DND-41 (cell line): Measurements from ENCODE around the gene MFAP3L.

Experiments used
- ATAC-seq: fragments of 200-7000 bp; cut with Tn5 transposase; 3 replicates; pipeline ENCODE4 v1.9.1; 2021; ENCODE audit warnings: low read depth; ENCODE audit not compliant: insufficient read depth
- DNase-seq: peaks from one replicate; pipeline ENCODE4 v3.0.0-alpha.2; 2020
- H2AFZ ChIP-seq: 2 replicates; pipeline ENCODE4 v1.6.0; 2012; ENCODE audit warnings: low read depth, low read length
- H3K27ac ChIP-seq: 2 replicates; pipeline ENCODE4 v1.5.1; 2012; ENCODE audit warnings: low read length, inconsistent platforms
- H3K27me3 ChIP-seq: fragments of 200-600 bp; sonication (generic); 2 replicates; pipeline ENCODE4 v1.6.0; 2012; ENCODE audit warnings: low read length, mild to moderate bottlenecking, inconsistent platforms; ENCODE audit not compliant: insufficient read depth, poor library complexity
- H3K36me3 ChIP-seq: 2 replicates; pipeline ENCODE4 v1.5.1; 2012; ENCODE audit warnings: low read length, inconsistent platforms; ENCODE audit not compliant: insufficient read depth
- H3K4me1 ChIP-seq: 2 replicates; pipeline ENCODE4 v1.5.1; 2012; ENCODE audit warnings: mild to moderate bottlenecking, low read length; ENCODE audit not compliant: insufficient read depth
- H3K4me2 ChIP-seq: 2 replicates; pipeline ENCODE4 v1.6.0; 2012; ENCODE audit warnings: mild to moderate bottlenecking, moderate library complexity, low read length, inconsistent platforms; ENCODE audit not compliant: insufficient read depth
- H3K4me3 ChIP-seq, 2 experiments: fragments of 200-600 bp in 1 of 2; shearing (Covaris generic) in 1 of 2; 2 replicates each; pipeline ENCODE4 v1.5.1; 2012 to 2016; ENCODE audit warnings: inconsistent platforms in 2 of 2, low read length in 2 of 2, mild to moderate bottlenecking in 2 of 2, low read depth in 1 of 2, moderate library complexity in 1 of 2
- H3K79me2 ChIP-seq: 2 replicates; pipeline ENCODE4 v1.6.0; 2012; ENCODE audit warnings: low read length, inconsistent platforms; ENCODE audit not compliant: insufficient read depth
- H3K9ac ChIP-seq: 2 replicates; pipeline ENCODE4 v1.6.0; 2012; ENCODE audit warnings: low read depth, mild to moderate bottlenecking, inconsistent platforms, low read length, moderate library complexity
- H3K9me3 ChIP-seq: 2 replicates; pipeline ENCODE4 v1.5.1; 2012; ENCODE audit warnings: low read length, moderate library complexity, mild to moderate bottlenecking, inconsistent platforms; ENCODE audit not compliant: insufficient read depth, severe bottlenecking
- H4K20me1 ChIP-seq: 2 replicates; pipeline ENCODE4 v1.6.0; 2012; ENCODE audit warnings: low read length; ENCODE audit not compliant: insufficient read depth
- CTCF ChIP-seq: IDR thresholded peaks from 2 replicates; pipeline ENCODE4 v1.5.1; 2012; ENCODE audit warnings: borderline replicate concordance, low read length, moderate library complexity, mild to moderate bottlenecking; ENCODE audit not compliant: poor library complexity, severe bottlenecking; ENCODE audit errors: extremely low read depth
- EZH2 ChIP-seq: IDR thresholded peaks from 3 replicates; pipeline ENCODE4 v1.6.1; 2012; ENCODE audit warnings: borderline replicate concordance, low read depth, mild to moderate bottlenecking, moderate library complexity, low read length, inconsistent platforms; ENCODE audit not compliant: severe bottlenecking

Gene MFAP3L

DNA sequence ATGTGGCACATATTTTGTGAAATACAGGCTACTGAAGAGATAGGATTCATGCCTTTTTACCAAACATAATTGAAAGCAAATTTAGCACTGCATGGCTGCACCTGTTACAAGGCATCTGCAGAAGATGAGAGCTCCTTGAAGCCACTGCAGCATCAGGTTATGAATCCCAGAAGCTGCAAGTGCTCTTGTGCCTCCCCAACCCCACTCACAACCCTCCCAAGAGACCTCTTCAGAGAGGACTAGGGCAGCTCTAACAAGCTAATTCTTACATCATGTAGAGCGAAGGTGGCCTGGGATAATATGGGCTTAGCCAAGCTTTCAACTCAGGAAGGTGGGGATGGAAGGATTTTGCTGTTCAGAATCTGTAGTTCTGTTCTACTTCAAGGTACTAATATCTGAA is 27.2 kb downstream of the MFAP3L start:
- DNase-seq = no peak
- TF ChIP-seq EZH2 (no peak), CTCF (no peak)
- Histone ChIP-seq H3K4me2 (no peak overlapping the region), H3K9me3 (no peaks in the 10 kb centered on the region), H3K27ac (no peak overlapping the region), H3K79me2 (no peaks in the 10 kb centered on the region), H4K20me1 (no peaks in the 10 kb centered on the region), H3K36me3 (no peaks in the 10 kb centered on the region), H3K27me3 (peaks cover 3% of the 10 kb centered on the region), H3K4me3 (no peak overlapping the region), H2AFZ (no peak overlapping the region), H3K4me1 (no peaks in the 10 kb centered on the region), H3K9ac (no peak overlapping the region)
- no peak for ATAC-seq

- ATAC-seq (no peak), DNase-seq (no peak)
- no peak overlapping the region for H3K9ac ChIP-seq
- H2AFZ ChIP-seq = no peak overlapping the region
- no peak overlapping the region for H3K4me3 ChIP-seq
- H3K79me2 ChIP-seq = no peaks in the 10 kb centered on the region
- peaks cover 3% of the 10 kb centered on the region for H3K27me3 ChIP-seq
- no peak for TF ChIP-seq CTCF
- no peak for TF ChIP-seq EZH2
- H3K4me2 ChIP-seq = no peak overlapping the region
- no peaks in the 10 kb centered on the region for H3K9me3 ChIP-seq
- H3K4me1 ChIP-seq = no peaks in the 10 kb centered on the region
- H3K36me3 ChIP-seq = no peaks in the 10 kb centered on the region
- no peak overlapping the region for H3K27ac ChIP-seq
- H4K20me1 ChIP-seq = no peaks in the 10 kb centered on the region
These were observed 29.6 kb downstream of the MFAP3L start for GRCh38 chr4:169996379-169997240.

DNA sequence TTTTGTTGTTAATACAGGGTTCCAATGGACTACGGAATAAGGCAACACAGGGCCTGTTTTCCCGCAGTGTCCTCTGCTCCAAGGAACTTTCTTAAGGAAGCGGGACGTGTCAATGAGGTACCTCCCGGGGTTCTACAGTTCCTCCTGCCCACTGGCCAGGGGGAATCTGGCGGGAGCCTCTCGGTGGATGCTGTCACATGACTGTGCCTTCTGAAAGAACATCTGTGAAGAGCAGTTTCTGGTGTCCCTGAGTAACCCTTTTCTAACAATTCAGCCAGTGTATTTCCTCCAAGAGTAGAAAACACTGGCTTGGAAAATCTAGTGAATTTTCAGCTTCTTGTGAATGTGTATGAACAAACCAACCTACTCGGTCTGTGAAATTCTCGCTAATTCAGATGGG is 32.7 kb downstream of the MFAP3L start:
- Histone ChIP-seq H3K9ac (no peak overlapping the region), H3K4me1 (no peaks in the 10 kb centered on the region), H4K20me1 (no peaks in the 10 kb centered on the region), H3K4me3 (no peak overlapping the region), H2AFZ (no peak overlapping the region), H3K27me3 (peaks cover 3% of the 10 kb centered on the region), H3K36me3 (no peaks in the 10 kb centered on the region), H3K79me2 (no peaks in the 10 kb centered on the region), H3K4me2 (no peak overlapping the region), H3K9me3 (no peaks in the 10 kb centered on the region), H3K27ac (no peak overlapping the region)
- DNase-seq (no peak), ATAC-seq (no peak)
- TF ChIP-seq CTCF (no peak), EZH2 (no peak)

DNA sequence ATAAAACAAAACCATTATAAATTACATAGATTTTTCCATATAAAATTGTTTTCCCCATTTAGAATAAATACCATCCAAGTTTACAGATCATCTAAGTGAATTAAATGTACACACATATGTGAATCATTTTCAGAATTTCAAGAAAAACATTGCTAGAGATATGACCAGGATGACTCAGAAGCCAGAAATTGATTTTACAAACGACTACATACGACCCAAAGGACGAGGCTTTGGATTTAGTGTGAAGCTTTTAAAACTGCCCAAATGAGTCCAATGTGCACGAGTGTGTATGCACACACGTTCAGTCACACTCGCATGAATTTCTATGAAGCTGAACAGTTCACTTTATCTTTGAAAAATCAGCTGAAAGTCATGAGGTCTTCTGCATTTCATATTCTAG is 37.9 kb downstream of the MFAP3L start:
- Histone ChIP-seq H3K4me3 (no peak overlapping the region), H3K4me2 (no peak overlapping the region), H3K4me1 (no peaks in the 10 kb centered on the region), H3K9ac (no peak overlapping the region), H2AFZ (no peak overlapping the region), H3K79me2 (no peaks in the 10 kb centered on the region), H3K36me3 (no peaks in the 10 kb centered on the region), H3K27ac (no peak overlapping the region), H3K9me3 (no peaks in the 10 kb centered on the region), H4K20me1 (no peaks in the 10 kb centered on the region), H3K27me3 (no peaks in the 10 kb centered on the region)
- no peak for TF ChIP-seq EZH2
- TF ChIP-seq CTCF = no peak
- DNase-seq (no peak), ATAC-seq (no peak)
